OCI-LY3 (cell line): ENCODE data around the gene TMEM53.

Source experiments
- H2AFZ ChIP-seq: fragments of 200-600, 300-600 bp; shearing (Covaris generic); 2 replicates; pipeline ENCODE4 v1.6.0; 2014; ENCODE audit warnings: antibody characterized with exemption, low read depth, low read length
- H3K27ac ChIP-seq: fragments of 200-600, 300-600 bp; sonication (generic); 2 replicates; pipeline ENCODE4 v1.5.1; 2014; ENCODE audit warnings: mild to moderate bottlenecking, low read length, moderate library complexity, mixed read lengths
- H3K27me3 ChIP-seq: fragments of 200-600, 300-600 bp; sonication (generic); 2 replicates; pipeline ENCODE4 v1.6.1; 2014; ENCODE audit warnings: low read depth, low read length, mixed read lengths
- H3K36me3 ChIP-seq: fragments of 200-600, 300-600 bp; sonication (generic); replicated peaks from 2 replicates; pipeline ENCODE3; 2014; ENCODE audit warnings: low read depth, low read length, mixed read lengths
- H3K4me1 ChIP-seq: fragments of 300-600, 200-600 bp; sonication (generic); 2 replicates; pipeline ENCODE4 v1.6.1; 2014; ENCODE audit warnings: low read length, mixed read lengths
- H3K4me2 ChIP-seq: fragments of 200-600, 300-600 bp; sonication (generic); 2 replicates; pipeline ENCODE4 v1.6.1; 2014; ENCODE audit warnings: low read length, mixed read lengths
- H3K4me3 ChIP-seq: fragments of 300-600, 200-600 bp; sonication (generic); 2 replicates; pipeline ENCODE4 v1.5.1; 2014; ENCODE audit warnings: antibody characterized with exemption, mild to moderate bottlenecking, low read length, moderate library complexity
- H3K79me2 ChIP-seq: fragments of 300-600, 200-600 bp; shearing (Covaris generic); 2 replicates; pipeline ENCODE4 v1.6.1; 2014; ENCODE audit warnings: mild to moderate bottlenecking, low read length, mixed read lengths
- H3K9ac ChIP-seq: fragments of 300-600, 200-600 bp; shearing (Covaris generic); 2 replicates; pipeline ENCODE4 v1.6.0; 2014; ENCODE audit warnings: mild to moderate bottlenecking, low read length, moderate library complexity
- H3K9me3 ChIP-seq: fragments of 200-600, 300-600 bp; shearing (Covaris generic); 2 replicates; pipeline ENCODE4 v1.6.1; 2014; ENCODE audit warnings: low read length, mixed read lengths; ENCODE audit not compliant: insufficient read depth
- H4K20me1 ChIP-seq: fragments of 200-600, 300-600 bp; sonication (generic); 2 replicates; pipeline ENCODE4 v1.6.1; 2016; ENCODE audit warnings: low read length, mixed read lengths; ENCODE audit not compliant: insufficient read depth
- CTCF ChIP-seq: fragments of 200-600, 300-600 bp; sonication (generic); IDR thresholded peaks from 2 replicates; pipeline ENCODE4 v1.5.1; 2014; ENCODE audit warnings: antibody characterized with exemption, low read length, low read depth
- EZH2phosphoT487 ChIP-seq: fragments of 200-600 bp; shearing (Covaris generic); IDR thresholded peaks from 2 replicates; pipeline ENCODE4 v1.6.1; 2018; ENCODE audit warnings: antibody characterized with exemption, mixed run types, low read depth

Gene TMEM53

GRCh38 chr1:44721485-44722361, 47.4 kb upstream of the TMEM53 start:
- Histone ChIP-seq H3K79me2 (no peaks in the 10 kb centered on the region), H4K20me1 (no peaks in the 10 kb centered on the region), H3K4me3 (no peak overlapping the region), H3K36me3 (no peaks in the 10 kb centered on the region), H3K4me2 (peak overlapping the region; percentile 50), H3K27ac (peak overlapping the region; percentile 77), H2AFZ (no peak overlapping the region), H3K27me3 (no peaks in the 10 kb centered on the region), H3K9ac (peak overlapping the region; percentile 54), H3K9me3 (no peaks in the 10 kb centered on the region), H3K4me1 (peaks cover 56% of the 10 kb centered on the region)
- no peak for TF ChIP-seq CTCF
- TF ChIP-seq EZH2phosphoT487 = no peak

GRCh38 chr1:44720281-44720680, 46.0 kb upstream of the TMEM53 start:
- H4K20me1 ChIP-seq = no peaks in the 10 kb centered on the region
- no peak overlapping the region for H3K27ac ChIP-seq
- TF ChIP-seq EZH2phosphoT487 (no peak), CTCF (no peak)
- no peak overlapping the region for H2AFZ ChIP-seq
- H3K36me3 ChIP-seq = no peaks in the 10 kb centered on the region
- H3K4me2 ChIP-seq = no peak overlapping the region
- no peaks in the 10 kb centered on the region for H3K9me3 ChIP-seq
- no peaks in the 10 kb centered on the region for H3K79me2 ChIP-seq
- peaks cover 70% of the 10 kb centered on the region for H3K4me1 ChIP-seq
- H3K9ac ChIP-seq = no peak overlapping the region
- H3K4me3 ChIP-seq = no peak overlapping the region
- H3K27me3 ChIP-seq = no peaks in the 10 kb centered on the region

- Histone ChIP-seq H3K79me2 (no peaks in the 10 kb centered on the region), H3K4me1 (peaks cover 77% of the 10 kb centered on the region), H3K36me3 (no peaks in the 10 kb centered on the region), H2AFZ (no peak overlapping the region), H3K27me3 (no peaks in the 10 kb centered on the region), H3K4me3 (no peak overlapping the region), H3K9me3 (no peaks in the 10 kb centered on the region), H3K9ac (no peak overlapping the region), H3K27ac (no peak overlapping the region), H4K20me1 (no peaks in the 10 kb centered on the region), H3K4me2 (no peak overlapping the region)
- TF ChIP-seq EZH2phosphoT487 (no peak), CTCF (no peak)
Observed at GRCh38 chr1:44719318-44719717, 45.0 kb upstream of the TMEM53 start.

GRCh38 chr1:44718091-44718490, 43.8 kb upstream of the TMEM53 start:
- Histone ChIP-seq H3K27ac (no peak overlapping the region), H3K9me3 (no peaks in the 10 kb centered on the region), H3K4me2 (peak overlapping the region; percentile 23), H3K4me3 (no peak overlapping the region), H4K20me1 (no peaks in the 10 kb centered on the region), H3K36me3 (no peaks in the 10 kb centered on the region), H3K79me2 (no peaks in the 10 kb centered on the region), H2AFZ (no peak overlapping the region), H3K27me3 (no peaks in the 10 kb centered on the region), H3K9ac (no peak overlapping the region), H3K4me1 (peaks cover 76% of the 10 kb centered on the region)
- TF ChIP-seq CTCF = no peak
- TF ChIP-seq EZH2phosphoT487 = no peak
